ENCODE results near the gene SFTA2.
"Not testable (repeated sequence)": the region's sequence is repeated elsewhere in the genome, so short reads cannot be mapped to it uniquely, and the experiment has no call there.

SFTA2 gene

DNA sequence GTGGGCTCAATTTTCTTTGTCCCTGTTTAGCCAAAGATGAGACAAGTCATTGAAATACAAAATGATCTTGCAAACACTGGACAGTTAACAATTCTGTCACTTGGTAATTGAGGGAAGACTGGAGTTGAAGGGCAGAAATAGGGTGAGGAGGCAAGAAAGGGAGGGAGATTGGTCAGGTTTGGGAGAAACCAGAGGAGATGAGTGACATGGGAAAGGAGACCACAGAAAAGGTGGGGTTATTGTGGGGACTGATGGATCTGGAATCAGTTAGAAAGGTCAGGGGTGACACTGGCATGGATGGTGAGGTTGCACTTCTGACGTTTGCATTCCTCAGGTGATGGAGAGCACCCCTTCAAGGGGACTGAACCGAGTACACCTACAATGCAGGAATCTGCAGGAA is 23.3 kb downstream of the SFTA2 start:
- no peak for DNase-seq

GRCh38 chr6:30907758-30908591 is 24.0 kb downstream of the SFTA2 start, which contains the start of gene GTF2H4:
Gene GTF2H4, plus strand, starts transcription at chr6:30908207.
- peak; percentile 95 for DNase-seq

DNA sequence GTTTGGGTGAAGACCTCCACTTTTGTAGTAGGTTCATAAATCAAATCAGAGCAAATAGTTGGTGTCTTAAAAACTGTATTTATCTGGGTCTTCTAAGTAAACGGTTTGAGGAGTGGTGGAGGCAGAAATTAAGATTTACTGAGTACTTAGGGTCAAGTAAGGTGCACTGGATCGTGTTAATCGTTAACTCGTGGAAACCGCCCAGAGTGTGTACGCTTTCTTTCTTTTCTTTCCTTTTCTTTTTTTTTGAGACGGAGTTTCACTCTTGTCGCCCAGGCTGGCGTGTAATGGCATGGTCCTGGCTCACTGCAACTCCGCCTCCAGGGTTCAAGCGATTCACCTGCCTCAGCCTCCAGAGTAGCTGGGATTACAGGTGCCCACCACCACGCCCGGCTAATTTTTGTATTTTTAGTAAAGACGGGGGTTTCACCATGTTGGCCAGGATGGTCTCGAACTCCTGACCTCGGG is 24.6 kb downstream of the SFTA2 start:
- DNase-seq, result not testable (repeated sequence)

- no peak for DNase-seq
These were observed 28.7 kb downstream of the SFTA2 start for GRCh38 chr6:30903236-30903635.

GRCh38 chr6:30902709-30903108 is 29.3 kb downstream of the SFTA2 start:
- DNase-seq, result no peak

DNA sequence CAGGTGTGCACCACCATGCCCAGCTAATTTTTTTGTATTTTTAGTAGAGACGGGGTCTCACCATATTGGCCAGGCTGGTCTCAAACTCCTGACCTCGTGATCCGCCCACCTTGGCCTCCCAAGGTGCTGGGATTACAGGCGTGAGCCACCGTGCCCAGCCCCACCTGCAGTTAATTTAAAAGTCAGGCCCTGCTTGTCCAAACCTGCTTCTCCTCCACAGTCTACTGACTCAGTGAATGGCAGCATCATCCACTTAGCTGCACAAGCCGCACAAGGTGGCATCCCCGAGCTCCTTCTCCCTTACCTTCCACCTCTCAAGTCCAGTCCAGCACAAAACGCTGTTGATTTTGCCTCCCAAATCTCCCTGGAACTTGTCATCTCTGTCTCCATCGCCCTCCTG is 29.8 kb downstream of the SFTA2 start:
- not testable (repeated sequence) for DNase-seq

DNA sequence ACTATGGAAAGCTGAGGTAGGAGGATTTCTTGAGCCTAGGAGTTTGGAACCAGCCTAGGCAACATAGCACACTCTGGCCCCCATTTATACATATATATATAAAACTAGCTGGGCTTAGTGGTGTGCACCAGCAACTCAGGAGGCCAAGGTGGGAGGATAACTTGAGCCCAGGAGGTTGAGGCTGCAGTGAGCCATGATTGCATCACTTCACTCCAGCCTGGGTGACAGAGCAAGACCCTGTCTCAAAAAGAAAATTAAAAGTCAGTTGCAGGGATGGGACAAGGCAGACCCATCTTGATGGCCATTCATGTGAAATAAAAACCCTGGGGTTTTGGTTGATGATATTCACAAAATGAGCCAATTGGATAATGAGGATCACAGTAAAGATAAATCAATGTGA is 30.5 kb downstream of the SFTA2 start:
- no peak for DNase-seq

GRCh38 chr6:30900863-30901417 is 31.0 kb downstream of the SFTA2 start:
- DNase-seq, result no peak

DNA sequence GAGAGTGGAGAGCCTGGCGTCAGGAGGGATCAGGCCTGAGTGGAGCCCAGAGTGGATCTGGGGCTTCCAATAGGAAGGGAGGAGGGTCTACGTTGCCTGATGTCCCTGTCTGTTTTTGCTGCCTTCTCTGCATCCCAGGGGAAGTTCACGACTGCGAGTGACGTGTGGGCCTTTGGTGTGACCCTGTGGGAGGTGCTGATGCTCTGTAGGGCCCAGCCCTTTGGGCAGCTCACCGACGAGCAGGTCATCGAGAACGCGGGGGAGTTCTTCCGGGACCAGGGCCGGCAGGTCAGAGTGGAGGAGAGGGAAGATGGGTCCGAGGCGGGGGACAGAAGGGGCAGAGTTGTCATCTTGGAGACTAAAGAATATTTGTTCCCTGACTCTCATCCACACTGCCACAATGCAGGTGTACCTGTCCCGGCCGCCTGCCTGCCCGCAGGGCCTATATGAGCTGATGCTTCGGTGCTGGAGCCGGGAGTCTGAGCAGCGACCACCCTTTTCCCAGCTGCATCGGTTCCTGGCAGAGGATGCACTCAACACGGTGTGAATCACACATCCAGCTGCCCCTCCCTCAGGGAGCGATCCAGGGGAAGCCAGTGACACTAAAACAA is 33.1 kb downstream of the SFTA2 start:
- no peak for DNase-seq

- DNase-seq, result no peak
These were observed 34.1 kb downstream of the SFTA2 start for GRCh38 chr6:30897882-30898281.

DNA sequence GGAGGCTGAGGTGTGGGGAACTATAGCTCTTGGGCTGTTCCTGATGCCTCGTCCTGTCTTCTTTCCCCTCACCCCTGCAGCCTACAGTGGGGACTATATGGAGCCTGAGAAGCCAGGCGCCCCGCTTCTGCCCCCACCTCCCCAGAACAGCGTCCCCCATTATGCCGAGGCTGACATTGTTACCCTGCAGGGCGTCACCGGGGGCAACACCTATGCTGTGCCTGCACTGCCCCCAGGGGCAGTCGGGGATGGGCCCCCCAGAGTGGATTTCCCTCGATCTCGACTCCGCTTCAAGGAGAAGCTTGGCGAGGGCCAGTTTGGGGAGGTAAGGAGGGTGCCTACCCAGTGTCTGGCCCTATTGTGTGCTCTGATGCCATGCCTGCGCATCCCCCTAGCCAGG is 35.4 kb downstream of the SFTA2 start:
- DNase-seq, result no peak

- DNase-seq, result no peak
These were observed 36.6 kb downstream of the SFTA2 start for GRCh38 chr6:30895343-30895742.

DNA sequence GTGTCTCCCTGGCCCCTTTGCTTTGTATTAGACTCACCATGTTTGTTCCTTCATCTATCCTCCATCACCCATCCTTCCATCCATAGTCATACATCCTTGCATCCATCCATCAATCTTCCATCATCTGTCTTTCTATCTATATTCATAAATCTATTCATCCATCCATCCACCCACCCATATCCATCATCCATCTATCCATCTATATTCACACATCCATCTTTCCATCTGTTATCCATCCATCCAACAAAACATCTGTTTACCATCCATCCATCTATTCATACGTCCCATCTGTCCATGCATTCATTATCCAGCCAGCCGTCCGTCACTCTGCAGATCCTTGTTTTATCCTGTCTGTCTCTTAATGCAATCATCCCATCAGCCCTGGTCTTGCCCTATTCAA is 37.0 kb downstream of the SFTA2 start:
- no peak for DNase-seq

- DNase-seq, result no peak
These were observed 37.6 kb downstream of the SFTA2 start for GRCh38 chr6:30894381-30894780.

DNA sequence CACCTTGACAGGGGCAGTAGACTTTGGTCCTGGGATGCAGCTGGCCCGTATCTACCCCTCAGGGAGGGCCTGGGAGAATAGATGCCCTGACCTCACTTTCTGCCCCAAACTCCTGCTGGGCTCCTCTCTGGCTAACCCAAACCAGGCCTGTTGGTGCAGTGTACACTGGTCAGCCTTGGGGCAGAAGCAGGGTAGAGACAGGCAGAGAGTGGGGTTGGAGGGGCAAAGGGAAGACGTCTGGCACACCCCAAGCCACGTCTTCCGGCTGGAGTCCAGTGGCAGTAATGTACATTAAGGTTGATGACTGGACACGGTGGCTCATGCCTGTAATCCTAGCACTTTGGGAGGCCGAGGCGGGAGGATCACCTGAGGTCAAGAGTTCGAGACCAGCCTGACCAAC is 38.3 kb downstream of the SFTA2 start:
- DNase-seq, result no peak

DNA sequence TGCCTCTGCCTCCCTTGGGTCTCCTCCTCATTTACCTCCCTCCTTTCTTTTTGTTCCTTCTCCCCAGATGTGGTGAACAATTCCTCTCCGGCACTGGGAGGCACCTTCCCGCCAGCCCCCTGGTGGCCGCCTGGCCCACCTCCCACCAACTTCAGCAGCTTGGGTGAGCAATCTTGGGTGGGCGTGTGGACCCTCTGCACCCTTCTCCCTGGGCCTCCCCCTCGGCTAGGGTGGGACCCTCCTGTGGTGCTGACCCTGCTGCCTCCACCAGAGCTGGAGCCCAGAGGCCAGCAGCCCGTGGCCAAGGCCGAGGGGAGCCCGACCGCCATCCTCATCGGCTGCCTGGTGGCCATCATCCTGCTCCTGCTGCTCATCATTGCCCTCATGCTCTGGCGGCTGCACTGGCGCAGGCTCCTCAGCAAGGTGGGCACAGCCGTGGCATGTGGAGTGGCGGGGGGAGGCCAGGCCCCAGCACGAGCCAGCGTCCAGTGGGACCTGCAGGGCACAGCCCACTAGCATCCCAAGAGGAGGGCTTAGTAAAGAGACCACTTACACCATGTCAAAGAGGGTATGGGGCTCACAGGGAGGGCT is 38.9 kb downstream of the SFTA2 start:
- no peak for DNase-seq

DNA sequence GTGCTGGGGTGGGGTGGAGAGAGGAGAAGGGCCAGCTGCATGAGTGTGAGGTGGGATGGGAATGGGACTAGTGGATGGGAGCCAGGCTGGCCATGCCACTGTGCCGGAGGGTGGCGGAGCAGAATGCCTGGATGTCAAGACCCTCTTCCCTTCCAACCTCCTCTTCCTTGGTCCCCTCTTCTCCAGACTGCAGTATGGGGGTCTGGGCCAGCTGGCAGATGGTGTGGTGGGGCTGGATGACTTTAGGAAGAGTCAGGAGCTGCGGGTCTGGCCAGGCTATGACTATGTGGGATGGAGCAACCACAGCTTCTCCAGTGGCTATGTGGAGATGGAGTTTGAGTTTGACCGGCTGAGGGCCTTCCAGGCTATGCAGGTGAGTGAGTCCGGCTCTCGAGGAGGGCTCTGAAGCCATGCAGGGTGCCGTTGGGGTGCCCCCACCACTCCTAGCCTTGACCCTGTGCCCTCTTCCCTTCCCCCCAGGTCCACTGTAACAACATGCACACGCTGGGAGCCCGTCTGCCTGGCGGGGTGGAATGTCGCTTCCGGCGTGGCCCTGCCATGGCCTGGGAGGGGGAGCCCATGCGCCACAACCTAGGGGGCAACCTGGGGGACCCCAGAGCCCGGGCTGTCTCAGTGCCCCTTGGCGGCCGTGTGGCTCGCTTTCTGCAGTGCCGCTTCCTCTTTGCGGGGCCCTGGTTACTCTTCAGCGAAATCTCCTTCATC is 40.0 kb downstream of the SFTA2 start:
- DNase-seq, result no peak

GRCh38 chr6:30891450-30891723 is 40.6 kb downstream of the SFTA2 start:
- no peak for DNase-seq

DNA sequence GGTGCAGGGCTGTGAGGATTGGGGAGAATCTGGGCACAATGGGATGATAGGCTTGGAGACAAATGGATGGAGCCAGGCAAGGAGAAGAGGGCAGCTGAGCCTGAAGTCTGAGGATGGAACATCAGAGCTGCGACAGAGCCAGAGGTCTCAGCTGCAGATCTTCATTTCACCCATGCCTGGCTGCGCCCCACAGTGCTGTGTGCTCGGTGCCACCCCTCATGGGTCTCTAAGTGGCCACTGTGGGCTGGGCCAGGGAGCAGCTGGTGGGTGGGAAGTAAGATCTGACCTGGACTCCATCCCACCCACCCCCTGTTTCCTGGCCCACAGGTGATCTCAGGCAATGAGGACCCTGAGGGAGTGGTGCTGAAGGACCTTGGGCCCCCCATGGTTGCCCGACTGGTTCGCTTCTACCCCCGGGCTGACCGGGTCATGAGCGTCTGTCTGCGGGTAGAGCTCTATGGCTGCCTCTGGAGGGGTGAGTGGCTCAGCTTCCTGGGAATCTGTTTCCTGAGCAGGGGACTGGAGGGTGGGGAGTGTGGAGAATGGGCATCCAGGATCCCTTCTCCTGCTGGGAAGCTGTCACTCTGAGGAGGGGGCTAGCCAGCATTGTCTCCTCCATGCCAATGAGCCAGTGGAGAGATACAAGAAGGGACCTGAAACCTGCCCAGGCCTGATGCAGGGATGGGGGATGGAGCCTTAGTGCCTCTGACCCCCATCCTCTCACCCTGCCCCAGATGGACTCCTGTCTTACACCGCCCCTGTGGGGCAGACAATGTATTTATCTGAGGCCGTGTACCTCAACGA is 41.1 kb downstream of the SFTA2 start:
- DNase-seq, result no peak

GRCh38 chr6:30889921-30890645 is 41.9 kb downstream of the SFTA2 start:
- DNase-seq, result no peak

DNA sequence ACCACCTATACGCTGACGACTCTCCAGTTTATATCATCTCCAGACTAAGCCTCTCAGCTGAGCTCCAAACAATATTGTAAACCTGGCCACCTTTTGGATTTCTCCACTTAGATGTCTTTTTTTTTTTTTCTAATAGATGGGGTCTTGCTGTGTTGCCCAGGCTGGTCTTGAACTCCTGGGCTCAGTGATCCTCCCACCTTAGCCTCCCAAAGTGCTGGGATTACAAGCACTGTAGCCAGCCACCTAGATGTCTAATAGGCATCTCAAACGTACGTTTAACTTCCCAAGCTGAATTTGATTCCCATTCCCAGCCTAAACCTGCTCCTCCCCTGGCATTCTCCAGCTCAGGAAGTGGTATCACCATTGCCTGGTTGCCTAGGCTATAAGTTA is 42.5 kb downstream of the SFTA2 start:
- no peak for DNase-seq

Measured in activated CD8-positive, alpha-beta memory T cell treated with anti-CD3 and anti-CD28 coated beads for 24 hours (primary cell).